Stomach (tissue), 9 donors: ENCODE measurements around the gene LRRC8B. TPM values are rescaled to one million over a fixed set of nuclear protein-coding genes. Genes with fewer than 3 reads are reported as not detected.

ENCODE experiments used
- DNase-seq, 2 donors: peaks; one replicate each; pipeline versions ENCODE4 v3.0.0 to v3.0.0-alpha.2; 2013 to 2019
- H3K27ac ChIP-seq, 5 donors: fragments of 200-600 bp in 4 of 5; sonication (generic) in 4 of 5; one replicate each; pipeline ENCODE4 v1.5.1; 2013 to 2019; ENCODE audit warnings: mild to moderate bottlenecking in 1 of 5, moderate library complexity in 1 of 5
- H3K27me3 ChIP-seq, 3 donors: fragments of 200-600 bp; sonication (generic); one replicate each; pipeline ENCODE4 v1.5.1; 2017 to 2019; ENCODE audit warnings: mixed run types in 1 of 3
- H3K36me3 ChIP-seq, 4 donors: fragments of 200-600 bp; sonication (generic); 1 replicate in 3 of 4; 2 replicates in 1 of 4; pipeline ENCODE4 v1.5.1; 2016 to 2019
- H3K4me1 ChIP-seq, 4 donors: fragments of 200-600 bp; sonication (generic); one replicate each; pipeline ENCODE4 v1.5.1; 2016 to 2019
- H3K4me3 ChIP-seq, 4 donors: fragments of 200-600 bp; sonication (generic) in 3 of 4; one replicate each; pipeline ENCODE4 v1.5.1; 2016 to 2019; ENCODE audit warnings: mild to moderate bottlenecking in 1 of 4
- H3K9me3 ChIP-seq, 4 donors: fragments of 200-600 bp; sonication (generic); one replicate each; pipeline ENCODE4 v1.5.1; 2016 to 2019
- CTCF ChIP-seq, 7 experiments: fragments of 450-650 bp in 4 of 7; fragments of 200-600 bp in 3 of 7; sonication (generic) in 3 of 7; IDR thresholded peaks; one replicate each; pipeline ENCODE4 v1.5.1; 2016 to 2019; ENCODE audit warnings: antibody characterized with exemption in 7 of 7, control low read depth in 2 of 7, mild to moderate bottlenecking in 1 of 7
- EP300 ChIP-seq: sonication (generic); formaldehyde crosslinking; IDR thresholded peaks from one replicate; pipeline ENCODE4 v1.6.1; 2017; ENCODE audit warnings: antibody characterized with exemption
- POLR2A ChIP-seq, 4 donors: fragments of 450-650 bp; IDR thresholded peaks; one replicate each; pipeline ENCODE4 v1.6.1; 2016; ENCODE audit warnings: antibody characterized with exemption in 4 of 4, control low read depth in 2 of 4, mild to moderate bottlenecking in 1 of 4, moderate library complexity in 1 of 4
- POLR2AphosphoS5 ChIP-seq, 3 donors: sonication (generic); formaldehyde crosslinking; IDR thresholded peaks; one replicate each; pipeline ENCODE4 v1.6.1; 2016; ENCODE audit warnings: antibody characterized with exemption in 3 of 3
- WGBS, 5 donors: extraction: QIAGEN DNeasy Blood & Tissue Kit in 3 of 5; methylation state at CpG; one replicate each; pipeline versions ENCODE4 v1.1.5 to v1.1.7; 2013 to 2018; 5-methylcytosine and 5-hydroxymethylcytosine counted together
- intact Hi-C: fragments of 100-400 bp; cut with DNase I; formaldehyde crosslinking; loops from one replicate; pipeline ENCODE4 v1.15.1; 2023; ENCODE audit warnings: low total_unique reads
- polyA plus RNA-seq, 3 donors: library from polyadenylated mRNA; stranded (reverse); fragments of 200-250 nt; gene quantifications; one replicate each; pipeline ENCODE4 v1.2.3, GENCODE V29; 2013
- total RNA-seq, 5 donors: library from RNA; depleted of rRNA; stranded (reverse); fragments of >200 nt; gene quantifications; one replicate each; pipeline versions ENCODE4 v1.1.0 to v1.2.3, GENCODE V29; 2014 to 2016
- donor health status: healthy with polysubstance abuse.
- donor health status: Bipolar disorder and iron deficiency.
- donor health status: healthy.

The LRRC8B gene
- total and polyA plus RNA-seq, 8 donors: 1.2 to 27.4 (median 7.1) TPM

DNA sequence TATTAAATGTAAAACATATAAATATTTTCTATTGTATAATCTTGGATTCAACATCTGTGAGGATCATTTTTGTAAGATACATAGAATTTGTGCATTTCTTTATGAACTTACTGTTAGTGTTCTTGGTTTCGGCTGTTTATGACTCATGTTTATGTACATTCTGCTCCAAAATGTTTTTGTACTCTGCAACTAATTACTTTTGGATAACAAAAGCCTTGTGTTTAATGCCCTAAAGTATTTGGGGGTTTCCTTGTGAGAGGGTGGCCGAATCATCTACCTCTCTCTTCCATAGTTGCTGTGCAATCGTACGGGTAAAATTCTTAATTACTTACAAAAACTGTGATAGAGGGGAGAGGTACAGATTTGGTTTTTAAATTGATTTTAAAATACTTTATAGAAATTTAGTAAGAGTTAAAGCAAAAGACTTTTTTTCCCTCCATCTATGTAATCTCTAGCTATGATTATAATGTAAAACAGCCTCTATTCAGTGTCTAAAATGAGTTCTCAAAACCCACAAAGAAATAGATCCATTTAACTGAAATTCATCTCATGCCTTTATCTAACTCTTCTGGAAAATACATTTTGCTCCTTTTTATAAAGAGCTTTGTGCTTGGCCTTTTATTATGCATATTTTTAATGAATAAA lies 69.6 kb downstream of the LRRC8B start:
- 85 to 95% (median 90%) methylated on average over 4 of the region's 4 CpGs for WGBS, 5 donors
- H3K4me3 ChIP-seq: no peak overlapping the region
- no peaks in the 10 kb centered on the region for H3K27me3 ChIP-seq
- peaks cover 0 to 16% (median 0%) of the 10 kb centered on the region in 4 donors for H3K4me1 ChIP-seq
- TF ChIP-seq POLR2AphosphoS5 (IDR thresholded peaks at IDR 0.05) (no peak), POLR2A (IDR thresholded peaks at IDR 0.05) (no peak), CTCF (IDR thresholded peaks at IDR 0.05) (no peak), EP300 (no peak)
- no peaks in the 10 kb centered on the region for H3K9me3 ChIP-seq
- H3K36me3 ChIP-seq: no peaks in the 10 kb centered on the region
- H3K27ac ChIP-seq: no peak overlapping the region
- no peak for DNase-seq
- intact Hi-C loops: no loop called here

GRCh38 chr1:89596698-89597097 lies 72.1 kb downstream of the LRRC8B start:
- H3K27ac ChIP-seq: no peak overlapping the region
- intact Hi-C loops: no loop called here
- TF ChIP-seq POLR2AphosphoS5 (IDR thresholded peaks at IDR 0.05) (no peak), POLR2A (IDR thresholded peaks at IDR 0.05) (no peak), EP300 (no peak), CTCF (IDR thresholded peaks at IDR 0.05) (no peak)
- H3K4me3 ChIP-seq: no peak overlapping the region
- no peak for DNase-seq
- peaks cover 0 to 13% (median 0%) of the 10 kb centered on the region in 4 donors for H3K4me1 ChIP-seq
- H3K27me3 ChIP-seq: no peaks in the 10 kb centered on the region
- H3K9me3 ChIP-seq: no peaks in the 10 kb centered on the region
- 85 to 91% (median 88%) methylated on average over 2 of the region's 2 CpGs for WGBS, 5 donors
- H3K36me3 ChIP-seq: no peaks in the 10 kb centered on the region

- no peaks in the 10 kb centered on the region for H3K36me3 ChIP-seq
- DNase-seq: peak in 1 of 2 donors; percentile 68
- H3K4me1 ChIP-seq: no peaks in the 10 kb centered on the region
- no peak overlapping the region for H3K4me3 ChIP-seq
- H3K9me3 ChIP-seq: no peaks in the 10 kb centered on the region
- 69 to 75% (median 72%) methylated on average over 5 of the region's 5 CpGs for WGBS, 5 donors
- H3K27me3 ChIP-seq: no peaks in the 10 kb centered on the region
- intact Hi-C loops: no loop called here
- no peak overlapping the region for H3K27ac ChIP-seq
- TF ChIP-seq POLR2AphosphoS5 (IDR thresholded peaks at IDR 0.05) (no peak), CTCF (IDR thresholded peaks at IDR 0.05) (peak in 5 of 7 experiments; percentile 52 to 79 (median 70)), EP300 (no peak)
Measured at GRCh38 chr1:89598450-89599331, 74.1 kb downstream of the LRRC8B start.

GRCh38 chr1:89599332-89599630 lies 74.7 kb downstream of the LRRC8B start:
- no peak for DNase-seq
- intact Hi-C loops: no loop called here
- H3K4me3 ChIP-seq: no peak overlapping the region
- no peaks in the 10 kb centered on the region for H3K9me3 ChIP-seq
- H3K4me1 ChIP-seq: no peaks in the 10 kb centered on the region
- TF ChIP-seq POLR2AphosphoS5 (IDR thresholded peaks at IDR 0.05) (no peak), EP300 (no peak), POLR2A (IDR thresholded peaks at IDR 0.05) (no peak), CTCF (IDR thresholded peaks at IDR 0.05) (no peak)
- H3K36me3 ChIP-seq: no peaks in the 10 kb centered on the region
- no peaks in the 10 kb centered on the region for H3K27me3 ChIP-seq
- no peak overlapping the region for H3K27ac ChIP-seq
- 68 to 83% (median 76%) methylated on average over 2 of the region's 2 CpGs for WGBS, 5 donors
